Measurements from ENCODE around the gene PARP4. TPM values are rescaled to one million over a fixed set of nuclear protein-coding genes. Genes with fewer than 3 reads are reported as not detected.
"Not testable (repeated sequence)": the region's sequence is repeated elsewhere in the genome, so short reads cannot be mapped to it uniquely, and the experiment has no call there.

Gene PARP4
- total RNA-seq, 2 donors from 2014 or later = 35.7 to 51.8 TPM

GRCh38 chr13:24502533-24503378 lies 9.8 kb downstream of the PARP4 start:
- no peaks in the 10 kb centered on the region for H3K4me1 ChIP-seq (ENCODE audit: control insufficient read depth, insufficient read depth, low read length)
- H3K27me3 ChIP-seq (ENCODE audit: control insufficient read depth, insufficient read depth, low read length, poor library complexity, severe bottlenecking) = no peaks in the 10 kb centered on the region
- no peaks in the 10 kb centered on the region for H3K9me3 ChIP-seq (ENCODE audit: control insufficient read depth, low read length)
- Mint-ChIP-seq H3K4me3 (no peak overlapping the region), H3K27me3 (ENCODE audit: insufficient read depth) (no peaks in the 10 kb centered on the region), H3K9me3 (no peaks in the 10 kb centered on the region), H3K4me1 (peaks cover 4% of the 10 kb centered on the region), H3K27ac (peak overlapping the region; percentile 23), H3K36me3 (ENCODE audit: low read depth) (peaks cover 49% of the 10 kb centered on the region)
- H3K4me3 ChIP-seq (ENCODE audit: low read length) = no peak overlapping the region
- no peak overlapping the region for H3K27ac ChIP-seq (ENCODE audit: low read depth, low read length)
- 91 to 97% methylated on average over 7 to 8 of the region's 8 CpGs for WGBS, 2 experiments (ENCODE audit: insufficient coverage in 1 of 2, insufficient read length in 1 of 2)
- TF ChIP-seq CTCF (conservative IDR thresholded peaks at IDR 0.05) = no peak
- DNase-seq = peak; percentile 61
- no peak overlapping the region for H3K9ac ChIP-seq (ENCODE audit: extremely low read depth, low read length, poor library complexity, severe bottlenecking)
- peaks cover 36% of the 10 kb centered on the region for H3K36me3 ChIP-seq (ENCODE audit: control insufficient read depth, insufficient read depth, low read length)

- H3K27me3 ChIP-seq (ENCODE audit: control insufficient read depth, insufficient read depth, low read length, poor library complexity, severe bottlenecking) = no peaks in the 10 kb centered on the region
- H3K4me3 Mint-ChIP-seq = no peak overlapping the region
- TF ChIP-seq CTCF (conservative IDR thresholded peaks at IDR 0.05) = no peak
- no peak for DNase-seq
- H3K4me3 ChIP-seq (ENCODE audit: low read length) = no peak overlapping the region
- H3K36me3 ChIP-seq (ENCODE audit: control insufficient read depth, insufficient read depth, low read length) = peaks cover 43% of the 10 kb centered on the region
- no peak overlapping the region for H3K27ac ChIP-seq (ENCODE audit: low read depth, low read length)
- no peaks in the 10 kb centered on the region for H3K4me1 ChIP-seq (ENCODE audit: control insufficient read depth, insufficient read depth, low read length)
- H3K4me1 Mint-ChIP-seq = peaks cover 4% of the 10 kb centered on the region
- H3K27ac Mint-ChIP-seq = no peak overlapping the region
- H3K36me3 Mint-ChIP-seq (ENCODE audit: low read depth) = peaks cover 54% of the 10 kb centered on the region
- no peaks in the 10 kb centered on the region for H3K9me3 Mint-ChIP-seq
- no peaks in the 10 kb centered on the region for H3K27me3 Mint-ChIP-seq (ENCODE audit: insufficient read depth)
- H3K9me3 ChIP-seq (ENCODE audit: control insufficient read depth, low read length) = no peaks in the 10 kb centered on the region
- H3K9ac ChIP-seq (ENCODE audit: extremely low read depth, low read length, poor library complexity, severe bottlenecking) = no peak overlapping the region
- WGBS, 2 experiments (ENCODE audit: insufficient coverage in 1 of 2, insufficient read length in 1 of 2) = 94 to 100% methylated on average over 2 of the region's 2 CpGs
Measured at GRCh38 chr13:24500977-24501376, 11.6 kb downstream of the PARP4 start.

GRCh38 chr13:24497742-24498141 lies 14.8 kb downstream of the PARP4 start:
- no peak for TF ChIP-seq CTCF (conservative IDR thresholded peaks at IDR 0.05)
- H3K36me3 ChIP-seq (ENCODE audit: control insufficient read depth, insufficient read depth, low read length) = peaks cover 62% of the 10 kb centered on the region
- H3K4me3 ChIP-seq (ENCODE audit: low read length) = no peak overlapping the region
- no peak for DNase-seq
- no peaks in the 10 kb centered on the region for H3K4me1 ChIP-seq (ENCODE audit: control insufficient read depth, insufficient read depth, low read length)
- Mint-ChIP-seq H3K4me3 (no peak overlapping the region), H3K4me1 (no peaks in the 10 kb centered on the region), H3K27me3 (ENCODE audit: insufficient read depth) (no peaks in the 10 kb centered on the region), H3K27ac (no peak overlapping the region), H3K36me3 (ENCODE audit: low read depth) (peaks cover 64% of the 10 kb centered on the region), H3K9me3 (no peaks in the 10 kb centered on the region)
- H3K9me3 ChIP-seq (ENCODE audit: control insufficient read depth, low read length) = no peaks in the 10 kb centered on the region
- H3K27me3 ChIP-seq (ENCODE audit: control insufficient read depth, insufficient read depth, low read length, poor library complexity, severe bottlenecking) = no peaks in the 10 kb centered on the region
- no peak overlapping the region for H3K27ac ChIP-seq (ENCODE audit: low read depth, low read length)
- WGBS, 2 experiments (ENCODE audit: insufficient coverage in 1 of 2, insufficient read length in 1 of 2) = 80% methylated on average over 1 of the region's 1 CpG; no CpG with 5 or more reads in 1 of the 2 experiments
- H3K9ac ChIP-seq (ENCODE audit: extremely low read depth, low read length, poor library complexity, severe bottlenecking) = no peak overlapping the region

GRCh38 chr13:24496295-24496694 lies 16.3 kb downstream of the PARP4 start:
- not testable (repeated sequence) for H3K4me3 ChIP-seq (ENCODE audit: low read length); H3K27ac ChIP-seq (ENCODE audit: low read depth, low read length); H3K9me3 Mint-ChIP-seq; H3K27me3 Mint-ChIP-seq (ENCODE audit: insufficient read depth); H3K4me1 ChIP-seq (ENCODE audit: control insufficient read depth, insufficient read depth, low read length); H3K9me3 ChIP-seq (ENCODE audit: control insufficient read depth, low read length); DNase-seq; H3K4me1 Mint-ChIP-seq; H3K9ac ChIP-seq (ENCODE audit: extremely low read depth, low read length, poor library complexity, severe bottlenecking); H3K27ac Mint-ChIP-seq; H3K27me3 ChIP-seq (ENCODE audit: control insufficient read depth, insufficient read depth, low read length, poor library complexity, severe bottlenecking); H3K4me3 Mint-ChIP-seq
- peaks cover 70% of the 10 kb centered on the region for H3K36me3 ChIP-seq (ENCODE audit: control insufficient read depth, insufficient read depth, low read length)
- H3K36me3 Mint-ChIP-seq (ENCODE audit: low read depth) = peaks cover 67% of the 10 kb centered on the region
- 100% methylated on average over 1 to 2 of the region's 2 CpGs for WGBS, 2 experiments (ENCODE audit: insufficient coverage in 1 of 2, insufficient read length in 1 of 2)

All from endodermal cell (in vitro differentiated cells).